Measurements from ENCODE around the gene IL1RAPL2. TPM values are rescaled to one million over a fixed set of nuclear protein-coding genes. Genes with fewer than 3 reads are reported as not detected.

Gene IL1RAPL2
- total RNA-seq, 2 donors from 2014 or later: not detected

DNA sequence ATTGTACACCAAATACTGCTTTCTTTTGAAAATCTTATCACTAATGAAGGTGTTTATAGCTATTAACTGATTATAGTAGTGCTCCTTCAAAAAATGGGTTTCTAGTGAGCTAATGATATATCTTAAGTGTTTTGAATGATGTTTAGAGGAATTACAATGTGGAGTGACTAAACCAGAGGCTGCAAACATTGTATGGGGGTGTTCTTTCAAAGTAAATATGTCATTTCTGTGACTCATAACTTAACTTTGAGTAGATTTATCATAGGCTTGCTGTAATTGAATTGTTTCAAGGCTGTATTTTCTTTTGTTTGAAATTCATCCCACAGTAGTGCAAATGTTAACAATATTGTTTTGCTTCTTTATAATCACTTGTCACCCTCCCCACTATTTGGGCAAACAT, 141.6 kb downstream of the IL1RAPL2 start:
- Mint-ChIP-seq H3K27me3 (no peaks in the 10 kb centered on the region), H3K36me3 (ENCODE audit: low read depth) (no peaks in the 10 kb centered on the region), H3K4me1 (no peaks in the 10 kb centered on the region), H3K4me3 (no peak overlapping the region), H3K9me3 (no peaks in the 10 kb centered on the region), H3K27ac (no peak overlapping the region)
- no peak for ATAC-seq (replicated peaks)

DNA sequence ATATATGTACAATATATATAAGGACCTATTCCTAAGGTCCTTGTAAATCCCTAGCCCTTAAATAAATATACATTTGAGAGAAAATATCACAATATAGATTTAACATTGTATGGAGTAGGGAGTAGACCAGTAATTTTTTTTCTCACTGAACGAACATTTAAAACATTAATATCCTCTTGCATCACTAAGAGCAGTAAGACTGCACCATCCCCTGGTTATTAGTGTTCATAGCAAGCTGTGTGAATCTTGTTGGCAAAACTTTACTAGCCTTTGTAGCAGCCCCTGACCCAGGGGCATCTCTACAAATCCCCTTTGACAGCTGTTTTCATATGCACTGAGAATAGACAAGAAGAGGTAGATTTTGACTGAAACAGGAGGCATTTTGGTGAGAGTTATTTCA, 146.5 kb downstream of the IL1RAPL2 start:
- no peaks in the 10 kb centered on the region for H3K4me1 Mint-ChIP-seq
- no peaks in the 10 kb centered on the region for H3K9me3 Mint-ChIP-seq
- H3K27me3 Mint-ChIP-seq: no peaks in the 10 kb centered on the region
- H3K27ac Mint-ChIP-seq: no peak overlapping the region
- no peak for ATAC-seq (replicated peaks)
- no peaks in the 10 kb centered on the region for H3K36me3 Mint-ChIP-seq (ENCODE audit: low read depth)
- no peak overlapping the region for H3K4me3 Mint-ChIP-seq

DNA sequence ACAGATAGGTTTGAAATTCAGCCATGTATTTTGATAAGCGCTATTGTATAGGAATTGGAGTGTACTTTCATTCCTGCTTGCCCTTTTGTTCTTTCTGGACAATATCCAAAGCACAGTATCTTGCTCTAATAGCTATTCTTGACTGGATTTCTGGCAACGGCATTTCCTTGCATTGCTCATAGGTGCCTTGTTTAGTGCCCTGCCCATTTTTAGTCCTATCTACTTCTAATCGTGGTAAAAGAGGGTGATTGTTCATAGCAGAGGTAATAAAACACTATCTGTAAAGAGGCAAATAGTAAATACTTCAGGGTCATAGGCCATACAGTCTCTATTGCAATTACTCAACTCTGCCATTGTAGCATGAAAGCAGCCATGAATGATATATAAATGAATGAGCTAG, 155.9 kb downstream of the IL1RAPL2 start:
- no peak for ATAC-seq (replicated peaks)
- no peaks in the 10 kb centered on the region for H3K4me1 Mint-ChIP-seq
- H3K4me3 Mint-ChIP-seq: no peak overlapping the region
- no peaks in the 10 kb centered on the region for H3K9me3 Mint-ChIP-seq
- H3K36me3 Mint-ChIP-seq (ENCODE audit: low read depth): no peaks in the 10 kb centered on the region
- no peak overlapping the region for H3K27ac Mint-ChIP-seq
- no peaks in the 10 kb centered on the region for H3K27me3 Mint-ChIP-seq

DNA sequence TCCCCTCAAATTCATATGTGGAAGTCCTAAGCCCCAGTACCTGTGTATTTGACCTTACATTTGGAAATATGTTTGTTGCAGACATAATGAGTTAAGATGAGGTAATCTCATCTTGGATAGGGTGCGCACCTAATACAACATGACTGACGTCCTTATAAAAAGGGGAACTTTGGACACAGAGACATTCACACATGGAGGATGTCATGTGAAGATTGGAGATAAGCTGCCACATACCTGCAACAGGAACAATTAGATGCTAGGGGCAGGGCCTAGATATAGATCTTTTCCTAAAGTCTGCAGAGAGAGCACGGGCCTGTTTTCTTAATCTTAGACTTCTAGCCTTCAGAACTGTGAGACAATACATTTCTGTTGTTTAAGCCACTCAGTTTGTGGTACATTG, 162.5 kb downstream of the IL1RAPL2 start:
- H3K36me3 Mint-ChIP-seq (ENCODE audit: low read depth): no peaks in the 10 kb centered on the region
- no peaks in the 10 kb centered on the region for H3K27me3 Mint-ChIP-seq
- H3K27ac Mint-ChIP-seq: no peak overlapping the region
- no peaks in the 10 kb centered on the region for H3K4me1 Mint-ChIP-seq
- H3K9me3 Mint-ChIP-seq: no peaks in the 10 kb centered on the region
- no peak for ATAC-seq (replicated peaks)
- no peak overlapping the region for H3K4me3 Mint-ChIP-seq

DNA sequence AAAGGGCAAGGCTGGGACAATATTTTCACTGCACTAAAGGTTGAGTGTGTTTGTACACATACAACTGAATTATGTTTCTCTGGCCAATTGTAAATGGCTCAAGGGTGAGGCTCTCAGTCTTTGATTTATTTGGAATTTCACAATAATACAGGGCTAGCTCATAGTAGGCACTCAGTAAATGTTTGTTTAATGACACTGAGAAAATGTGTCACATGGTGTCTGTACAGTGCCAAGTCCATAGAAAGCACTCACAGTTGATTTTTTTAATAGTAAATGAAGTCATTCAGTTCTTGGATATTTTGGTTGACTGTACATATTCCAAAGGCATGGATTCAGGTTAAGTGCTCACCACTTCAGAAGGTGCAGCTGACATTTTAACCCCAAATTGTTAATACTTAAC, 176.4 kb downstream of the IL1RAPL2 start:
- no peaks in the 10 kb centered on the region for H3K9me3 Mint-ChIP-seq
- no peaks in the 10 kb centered on the region for H3K27me3 Mint-ChIP-seq
- no peaks in the 10 kb centered on the region for H3K36me3 Mint-ChIP-seq (ENCODE audit: low read depth)
- no peaks in the 10 kb centered on the region for H3K4me1 Mint-ChIP-seq
- ATAC-seq (replicated peaks): no peak
- no peak overlapping the region for H3K4me3 Mint-ChIP-seq
- H3K27ac Mint-ChIP-seq: no peak overlapping the region

DNA sequence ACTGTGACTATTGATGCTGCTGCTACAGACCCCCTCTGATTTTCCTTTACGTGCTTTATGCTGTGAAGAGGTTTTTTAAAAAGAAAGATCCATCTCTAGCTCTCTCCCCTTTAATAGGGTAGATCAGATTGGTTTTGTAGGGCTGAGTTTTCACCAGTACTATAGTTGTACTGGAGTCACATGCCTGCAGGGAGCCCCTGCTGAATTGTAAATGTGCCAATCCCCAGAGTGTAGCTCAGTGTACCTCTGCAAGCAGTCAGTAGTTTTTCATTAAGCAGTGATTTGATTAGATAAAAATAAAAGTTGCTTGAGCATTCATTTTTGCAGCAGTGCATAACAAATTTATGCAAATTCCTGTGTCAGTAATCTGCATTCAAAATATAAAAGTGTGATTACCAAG, 179.2 kb downstream of the IL1RAPL2 start:
- no peak for ATAC-seq (replicated peaks)
- H3K27me3 Mint-ChIP-seq: no peaks in the 10 kb centered on the region
- H3K36me3 Mint-ChIP-seq (ENCODE audit: low read depth): no peaks in the 10 kb centered on the region
- no peaks in the 10 kb centered on the region for H3K9me3 Mint-ChIP-seq
- no peak overlapping the region for H3K4me3 Mint-ChIP-seq
- no peaks in the 10 kb centered on the region for H3K4me1 Mint-ChIP-seq
- no peak overlapping the region for H3K27ac Mint-ChIP-seq

DNA sequence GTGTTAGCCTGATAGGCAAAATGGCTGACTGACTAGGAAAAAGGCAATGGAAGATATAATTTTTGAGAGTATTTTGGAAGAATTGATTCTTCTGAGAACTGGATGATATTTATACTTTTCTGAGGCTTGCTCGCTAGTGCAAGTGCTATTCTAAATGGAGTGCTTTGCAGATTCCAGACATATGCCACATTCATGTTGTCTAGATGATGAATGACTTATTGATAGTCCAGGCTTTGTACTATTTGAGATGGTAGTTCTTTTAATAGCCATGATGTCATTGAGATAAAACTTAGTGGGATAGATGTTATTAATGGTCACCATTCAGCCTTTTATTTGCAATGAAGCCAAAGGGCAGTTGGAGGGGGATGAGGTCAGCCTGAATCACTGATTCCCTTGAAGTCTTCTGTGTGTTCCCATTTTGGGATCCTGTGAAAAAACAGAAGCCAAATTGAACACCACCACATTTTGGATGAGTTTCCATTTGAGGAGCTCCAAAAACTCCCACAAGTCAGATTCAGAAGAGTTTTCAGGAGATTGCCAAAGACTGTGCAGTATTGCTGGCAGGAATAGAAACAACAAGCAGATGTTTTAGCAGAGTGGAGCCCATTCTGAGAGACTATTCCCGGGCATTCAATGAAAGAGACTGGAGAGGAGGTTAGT, 184.1 kb downstream of the IL1RAPL2 start:
- no peak for ATAC-seq (replicated peaks)
- Mint-ChIP-seq H3K4me1 (no peaks in the 10 kb centered on the region), H3K4me3 (no peak overlapping the region), H3K27me3 (no peaks in the 10 kb centered on the region), H3K9me3 (no peaks in the 10 kb centered on the region), H3K36me3 (ENCODE audit: low read depth) (no peaks in the 10 kb centered on the region), H3K27ac (no peak overlapping the region)

DNA sequence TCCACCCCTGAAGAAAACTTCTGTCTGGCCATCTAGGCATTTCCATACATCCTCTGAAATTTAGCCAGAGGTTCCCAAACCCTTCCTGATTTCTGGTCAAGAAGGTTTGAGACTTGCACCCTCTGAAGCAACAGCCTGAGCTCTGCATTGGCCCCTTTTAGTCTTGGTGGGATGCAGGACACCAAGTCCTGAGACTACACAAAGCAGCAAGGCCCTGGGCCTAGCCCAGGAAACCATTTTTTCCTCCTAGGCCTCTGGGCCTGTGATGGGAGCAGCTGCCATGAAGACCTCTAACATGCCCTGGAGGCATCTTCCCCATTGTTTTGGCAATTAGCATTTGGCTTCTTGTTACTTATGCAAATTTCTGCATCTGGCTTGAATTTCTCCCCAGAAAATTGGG, 196.6 kb downstream of the IL1RAPL2 start:
- Mint-ChIP-seq H3K36me3 (ENCODE audit: low read depth) (no peaks in the 10 kb centered on the region), H3K27ac (no peak overlapping the region), H3K9me3 (peaks cover 3% of the 10 kb centered on the region), H3K27me3 (no peaks in the 10 kb centered on the region), H3K4me1 (no peaks in the 10 kb centered on the region), H3K4me3 (no peak overlapping the region)
- ATAC-seq (replicated peaks): no peak

DNA sequence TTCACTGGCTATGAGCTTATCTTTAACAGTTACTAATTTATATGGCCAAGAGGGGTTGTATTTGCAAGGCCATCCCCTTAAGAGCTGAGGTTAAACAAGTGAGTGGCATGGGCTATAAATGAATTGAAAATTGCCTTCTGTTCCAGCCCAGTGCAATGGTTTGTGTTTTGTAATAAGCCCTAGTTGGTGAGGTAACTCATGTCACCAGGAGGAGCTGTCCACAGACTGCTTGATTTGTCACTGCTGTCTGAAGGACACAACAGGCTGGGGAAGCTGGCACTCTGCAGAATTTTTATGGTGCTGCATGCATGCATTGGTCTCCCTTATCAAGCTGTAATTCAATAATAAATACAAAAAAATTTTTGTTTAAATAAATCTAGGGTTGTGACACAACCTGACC, 223.8 kb downstream of the IL1RAPL2 start:
- Mint-ChIP-seq H3K27ac (no peak overlapping the region), H3K9me3 (no peaks in the 10 kb centered on the region), H3K36me3 (ENCODE audit: low read depth) (no peaks in the 10 kb centered on the region), H3K4me3 (no peak overlapping the region), H3K4me1 (no peaks in the 10 kb centered on the region), H3K27me3 (no peaks in the 10 kb centered on the region)
- no peak for ATAC-seq (replicated peaks)

DNA sequence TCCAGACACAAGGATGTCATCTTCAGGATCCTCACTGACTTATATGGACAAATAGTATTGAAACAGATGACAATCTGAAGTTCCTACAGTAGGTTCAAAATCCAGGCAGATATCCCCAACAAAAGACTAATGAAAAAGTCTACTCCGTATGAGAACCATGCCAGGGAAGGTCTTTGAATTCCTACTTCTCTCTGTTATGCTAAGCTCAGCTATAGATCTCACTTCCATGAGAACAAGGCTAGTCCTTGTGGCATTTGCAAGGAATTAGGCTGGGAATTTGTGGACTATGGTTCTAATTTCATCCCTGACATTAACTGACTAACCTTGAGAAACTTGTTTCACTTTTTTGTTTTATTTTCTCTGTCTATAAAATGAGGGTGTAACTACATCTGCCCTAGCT, 229.8 kb downstream of the IL1RAPL2 start:
- ATAC-seq (replicated peaks): no peak
- Mint-ChIP-seq H3K4me3 (no peak overlapping the region), H3K27me3 (no peaks in the 10 kb centered on the region)

DNA sequence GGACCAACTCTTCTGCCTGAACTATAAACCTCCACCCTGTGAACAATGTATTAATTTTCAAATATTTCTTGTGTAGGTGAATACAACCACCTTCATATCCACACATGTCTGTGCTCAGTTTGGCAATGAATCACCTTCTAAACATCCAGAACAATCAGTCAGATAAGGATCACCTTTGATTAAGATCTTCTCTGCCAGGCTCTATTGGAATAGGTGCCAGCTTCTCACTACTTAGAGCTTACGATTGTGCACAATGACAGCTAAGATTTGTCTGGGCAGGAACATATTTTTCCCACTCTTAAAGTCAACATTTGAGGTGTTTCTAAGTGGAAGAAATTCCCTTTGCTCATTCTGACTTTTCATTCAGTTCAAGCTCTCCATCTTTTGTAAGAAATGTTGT, 237.2 kb downstream of the IL1RAPL2 start:
- ATAC-seq (replicated peaks): no peak
- no peak overlapping the region for H3K27ac Mint-ChIP-seq
- H3K36me3 Mint-ChIP-seq (ENCODE audit: low read depth): no peaks in the 10 kb centered on the region
- no peaks in the 10 kb centered on the region for H3K4me1 Mint-ChIP-seq
- H3K4me3 Mint-ChIP-seq: no peak overlapping the region
- peaks cover under 1% of the 10 kb centered on the region for H3K9me3 Mint-ChIP-seq
- H3K27me3 Mint-ChIP-seq: peaks cover under 1% of the 10 kb centered on the region

More for the DNA sequence above, 229.8 kb downstream of the IL1RAPL2 start:
- H3K36me3 Mint-ChIP-seq (ENCODE audit: low read depth): no peaks in the 10 kb centered on the region
- no peak overlapping the region for H3K27ac Mint-ChIP-seq
- H3K4me1 Mint-ChIP-seq: no peaks in the 10 kb centered on the region
- no peaks in the 10 kb centered on the region for H3K9me3 Mint-ChIP-seq

DNA sequence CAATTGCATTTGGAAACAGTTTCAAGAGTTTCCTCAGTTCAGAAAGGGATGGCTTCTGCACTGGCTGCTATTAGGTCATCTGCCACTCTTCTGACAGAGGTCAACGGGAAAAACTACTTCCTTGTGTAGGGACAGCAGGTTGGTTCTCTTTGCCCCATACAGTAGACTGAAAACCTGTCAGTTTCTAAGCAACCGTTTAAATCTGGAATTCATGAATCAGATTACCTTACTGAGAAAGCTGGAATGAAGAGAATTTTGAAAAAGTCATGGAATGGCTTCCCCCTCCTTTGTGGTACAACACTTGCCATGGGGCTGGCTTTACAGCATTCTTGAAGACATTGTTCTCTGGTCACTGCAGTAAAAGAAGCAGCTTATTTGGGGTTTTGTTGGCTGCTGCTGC, 240.3 kb downstream of the IL1RAPL2 start:
- no peak overlapping the region for H3K4me3 Mint-ChIP-seq
- H3K27me3 Mint-ChIP-seq: peaks cover 3% of the 10 kb centered on the region
- no peak overlapping the region for H3K27ac Mint-ChIP-seq
- no peak for ATAC-seq (replicated peaks)
- no peaks in the 10 kb centered on the region for H3K4me1 Mint-ChIP-seq
- peaks cover 4% of the 10 kb centered on the region for H3K9me3 Mint-ChIP-seq
- no peaks in the 10 kb centered on the region for H3K36me3 Mint-ChIP-seq (ENCODE audit: low read depth)

DNA sequence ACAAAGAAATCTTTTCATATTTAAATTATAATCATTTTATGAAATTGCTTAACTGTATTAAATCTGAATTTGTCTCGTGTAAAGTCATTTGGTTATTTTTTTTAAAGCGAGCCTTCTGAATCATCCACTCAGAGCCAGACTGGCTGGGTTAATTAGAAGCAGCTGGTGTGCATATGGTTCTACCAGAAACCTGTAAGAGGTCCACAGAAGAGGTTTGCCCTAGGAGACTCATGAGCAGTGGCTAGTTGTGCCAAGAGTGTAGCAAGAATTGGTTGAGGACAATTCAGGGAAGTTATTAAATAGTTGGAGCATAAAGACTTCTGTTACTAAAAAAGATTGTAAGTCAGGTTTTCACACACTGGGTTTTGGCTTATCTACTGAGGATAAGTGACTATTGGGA, 267.4 kb downstream of the IL1RAPL2 start:
- no peak overlapping the region for H3K4me3 Mint-ChIP-seq
- no peaks in the 10 kb centered on the region for H3K27me3 Mint-ChIP-seq
- no peak overlapping the region for H3K27ac Mint-ChIP-seq
- H3K36me3 Mint-ChIP-seq (ENCODE audit: low read depth): no peaks in the 10 kb centered on the region
- ATAC-seq (replicated peaks): no peak
- H3K9me3 Mint-ChIP-seq: peaks cover 4% of the 10 kb centered on the region
- H3K4me1 Mint-ChIP-seq: no peaks in the 10 kb centered on the region

DNA sequence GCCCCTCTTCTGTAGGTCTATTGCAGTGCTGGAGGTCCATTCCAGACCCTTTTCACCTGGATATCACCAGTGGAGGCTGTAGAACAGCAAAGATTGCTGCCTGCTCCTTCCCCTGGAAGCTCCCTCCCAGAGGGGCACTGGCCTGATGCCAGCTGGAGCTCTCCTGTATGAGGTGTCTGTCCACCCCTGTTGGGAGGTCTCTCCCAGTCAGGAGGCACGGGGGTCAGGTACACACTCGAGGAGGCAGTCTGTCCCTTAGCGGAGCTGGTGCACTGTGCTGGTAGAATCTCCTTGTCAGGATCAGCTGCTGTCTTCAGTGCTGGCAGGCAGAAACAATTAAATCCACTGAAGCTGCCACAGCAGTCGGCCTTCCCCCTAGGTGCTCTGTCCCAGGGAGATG, 276.6 kb downstream of the IL1RAPL2 start:
- H3K4me1 Mint-ChIP-seq: no peaks in the 10 kb centered on the region
- H3K27me3 Mint-ChIP-seq: no peaks in the 10 kb centered on the region
- H3K4me3 Mint-ChIP-seq: no peak overlapping the region
- ATAC-seq (replicated peaks): no peak
- H3K36me3 Mint-ChIP-seq (ENCODE audit: low read depth): no peaks in the 10 kb centered on the region
- H3K27ac Mint-ChIP-seq: no peak overlapping the region
- peaks cover 8% of the 10 kb centered on the region for H3K9me3 Mint-ChIP-seq

DNA sequence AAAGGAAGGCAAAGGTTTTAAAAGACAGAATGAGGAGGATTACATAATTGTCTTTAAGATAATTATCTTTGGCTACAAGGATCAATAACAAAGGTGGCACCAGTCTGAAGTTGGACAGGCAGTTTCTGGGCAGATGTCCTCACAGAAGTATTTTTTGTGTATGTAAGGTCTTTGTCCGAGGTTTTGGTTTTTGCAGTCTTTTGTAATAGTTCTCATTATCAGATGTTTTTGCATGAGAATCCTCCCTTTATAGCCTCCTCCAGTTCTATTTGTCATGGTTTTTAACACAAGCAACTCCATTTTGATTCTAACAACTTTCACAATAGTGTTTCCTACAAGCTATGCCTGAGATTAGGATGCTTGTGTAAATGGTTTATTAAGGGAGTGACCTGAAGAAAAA, 286.2 kb downstream of the IL1RAPL2 start:
- Mint-ChIP-seq H3K4me3 (no peak overlapping the region), H3K4me1 (no peaks in the 10 kb centered on the region), H3K36me3 (ENCODE audit: low read depth) (no peaks in the 10 kb centered on the region), H3K9me3 (no peaks in the 10 kb centered on the region), H3K27me3 (no peaks in the 10 kb centered on the region), H3K27ac (no peak overlapping the region)
- ATAC-seq (replicated peaks): no peak

DNA sequence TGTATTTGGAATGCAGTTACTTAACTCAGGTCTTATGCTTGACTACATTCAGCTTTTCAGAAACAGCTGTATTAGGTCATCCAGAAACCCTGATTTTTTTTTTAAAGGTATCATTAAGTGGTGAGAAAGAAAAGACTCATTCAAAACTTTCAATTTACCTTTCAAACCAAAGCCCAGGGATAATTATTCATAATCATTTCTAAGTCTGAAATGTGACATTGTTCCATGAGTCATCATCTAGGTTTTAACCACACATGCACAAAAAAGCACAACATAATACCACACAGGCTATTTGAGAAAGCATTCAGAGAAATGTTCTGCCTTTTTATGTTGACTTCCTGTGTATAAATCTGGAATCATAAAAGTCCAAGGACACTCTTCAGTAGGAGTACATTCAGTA, 288.2 kb downstream of the IL1RAPL2 start:
- H3K4me1 Mint-ChIP-seq: no peaks in the 10 kb centered on the region
- no peaks in the 10 kb centered on the region for H3K9me3 Mint-ChIP-seq
- no peak overlapping the region for H3K4me3 Mint-ChIP-seq
- no peaks in the 10 kb centered on the region for H3K27me3 Mint-ChIP-seq
- ATAC-seq (replicated peaks): peak; percentile 63
- H3K27ac Mint-ChIP-seq: no peak overlapping the region
- no peaks in the 10 kb centered on the region for H3K36me3 Mint-ChIP-seq (ENCODE audit: low read depth)
